Amniotic stem cell (primary cell): ENCODE data around the gene NRG3.
"Not testable (repeated sequence)": the region's sequence is repeated elsewhere in the genome, so short reads cannot be mapped to it uniquely, and the experiment has no call there.

Source experiments
- DNase-seq: peaks from one replicate; lab custom pipeline; 2025; lab: John Stamatoyannopoulos, UW

Gene NRG3

GRCh38 chr10:81961451-81962184 is 86.6 kb downstream of the NRG3 start:
- no peak for DNase-seq

- DNase-seq = no peak
Measured at GRCh38 chr10:81963606-81964005, 88.6 kb downstream of the NRG3 start.

GRCh38 chr10:81967716-81968115 is 92.7 kb downstream of the NRG3 start:
- no peak for DNase-seq

GRCh38 chr10:81969136-81969535 is 94.1 kb downstream of the NRG3 start:
- no peak for DNase-seq

- DNase-seq = no peak
Measured at GRCh38 chr10:81978238-81978637, 103.2 kb downstream of the NRG3 start.

- no peak for DNase-seq
Measured at GRCh38 chr10:81981724-81982123, 106.7 kb downstream of the NRG3 start.

GRCh38 chr10:81984428-81984827 is 109.4 kb downstream of the NRG3 start:
- DNase-seq = no peak

GRCh38 chr10:81995254-81995653 is 120.3 kb downstream of the NRG3 start:
- DNase-seq = no peak

GRCh38 chr10:81996927-81997326 is 121.9 kb downstream of the NRG3 start:
- DNase-seq = no peak

- no peak for DNase-seq
Measured at GRCh38 chr10:82020999-82021398, 146.0 kb downstream of the NRG3 start.

- no peak for DNase-seq
Measured at GRCh38 chr10:82027711-82028110, 152.7 kb downstream of the NRG3 start.

GRCh38 chr10:82037076-82037475 is 162.1 kb downstream of the NRG3 start:
- DNase-seq = no peak

GRCh38 chr10:82038587-82038986 is 163.6 kb downstream of the NRG3 start:
- DNase-seq = no peak

- no peak for DNase-seq
Measured at GRCh38 chr10:82040336-82040735, 165.3 kb downstream of the NRG3 start.

- DNase-seq = no peak
Measured at GRCh38 chr10:82041018-82041417, 166.0 kb downstream of the NRG3 start.

GRCh38 chr10:82056391-82056790 is 181.4 kb downstream of the NRG3 start:
- no peak for DNase-seq

GRCh38 chr10:82067192-82067591 is 192.2 kb downstream of the NRG3 start:
- DNase-seq = not testable (repeated sequence)

GRCh38 chr10:82068501-82068900 is 193.5 kb downstream of the NRG3 start:
- DNase-seq = no peak

GRCh38 chr10:82071231-82071630 is 196.2 kb downstream of the NRG3 start:
- DNase-seq = no peak

- DNase-seq = no peak
Measured at GRCh38 chr10:82072124-82072523, 197.1 kb downstream of the NRG3 start.

- DNase-seq = no peak
Measured at GRCh38 chr10:82075605-82076004, 200.6 kb downstream of the NRG3 start.

- no peak for DNase-seq
Measured at GRCh38 chr10:82084496-82084895, 209.5 kb downstream of the NRG3 start.

GRCh38 chr10:82084904-82085303 is 209.9 kb downstream of the NRG3 start:
- no peak for DNase-seq

- DNase-seq = no peak
Measured at GRCh38 chr10:82089327-82089726, 214.3 kb downstream of the NRG3 start.
